Activated naive CD4-positive, alpha-beta T cell treated with anti-CD3 and anti-CD28 coated beads, Interleukin-2, amount 50 U/mL, for 24 hours (primary cell): Measurements from ENCODE around the gene PTDSS2.
"Not testable (repeated sequence)": the region's sequence is repeated elsewhere in the genome, so short reads cannot be mapped to it uniquely, and the experiment has no call there.

Experiments
- H3K27ac Mint-ChIP-seq: one replicate; pipeline ENCODE4 v1.8.0; 2021; ENCODE audit warnings: mild to moderate bottlenecking, mixed read lengths
- H3K27me3 Mint-ChIP-seq: one replicate; pipeline ENCODE4 v1.8.0; 2021; ENCODE audit warnings: mixed read lengths
- H3K36me3 Mint-ChIP-seq: one replicate; pipeline ENCODE4 v1.8.0; 2021; ENCODE audit warnings: mixed read lengths
- H3K4me1 Mint-ChIP-seq: one replicate; pipeline ENCODE4 v1.8.0; 2021; ENCODE audit warnings: mixed read lengths
- H3K4me3 Mint-ChIP-seq: one replicate; pipeline ENCODE4 v1.8.0; 2021; ENCODE audit warnings: mild to moderate bottlenecking, mixed read lengths
- H3K9me3 Mint-ChIP-seq: one replicate; pipeline ENCODE4 v1.8.0; 2021; ENCODE audit warnings: mixed read lengths

PTDSS2 gene

GRCh38 chr11:422249-422656, 27.8 kb upstream of the PTDSS2 start:
- H3K4me1 Mint-ChIP-seq: peaks cover 4% of the 10 kb centered on the region
- no peaks in the 10 kb centered on the region for H3K9me3 Mint-ChIP-seq
- no peak overlapping the region for H3K4me3 Mint-ChIP-seq
- no peak overlapping the region for H3K27ac Mint-ChIP-seq
- H3K27me3 Mint-ChIP-seq: no peaks in the 10 kb centered on the region
- peaks cover 6% of the 10 kb centered on the region for H3K36me3 Mint-ChIP-seq

- Mint-ChIP-seq H3K27me3 (no peaks in the 10 kb centered on the region), H3K27ac (no peak overlapping the region), H3K36me3 (peaks cover 6% of the 10 kb centered on the region), H3K4me1 (no peaks in the 10 kb centered on the region), H3K4me3 (no peak overlapping the region), H3K9me3 (no peaks in the 10 kb centered on the region)
Observed at GRCh38 chr11:424232-424631, 25.8 kb upstream of the PTDSS2 start.

- not testable (repeated sequence) for H3K36me3 Mint-ChIP-seq, H3K27ac Mint-ChIP-seq, H3K9me3 Mint-ChIP-seq
Observed at GRCh38 chr11:424766-425165, 25.3 kb upstream of the PTDSS2 start.

GRCh38 chr11:425301-425700, 24.8 kb upstream of the PTDSS2 start:
- H3K4me1 Mint-ChIP-seq: no peaks in the 10 kb centered on the region
- H3K9me3 Mint-ChIP-seq: no peaks in the 10 kb centered on the region
- no peaks in the 10 kb centered on the region for H3K27me3 Mint-ChIP-seq
- peaks cover 6% of the 10 kb centered on the region for H3K36me3 Mint-ChIP-seq
- H3K4me3 Mint-ChIP-seq: no peak overlapping the region
- H3K27ac Mint-ChIP-seq: no peak overlapping the region

More at GRCh38 chr11:424766-425165, 25.3 kb upstream of the PTDSS2 start:
- not testable (repeated sequence) for H3K4me3 Mint-ChIP-seq, H3K4me1 Mint-ChIP-seq, H3K27me3 Mint-ChIP-seq

GRCh38 chr11:426851-427250, 23.2 kb upstream of the PTDSS2 start:
- Mint-ChIP-seq H3K36me3 (peaks cover 6% of the 10 kb centered on the region), H3K4me1 (no peaks in the 10 kb centered on the region), H3K9me3 (no peaks in the 10 kb centered on the region), H3K27me3 (no peaks in the 10 kb centered on the region), H3K4me3 (no peak overlapping the region), H3K27ac (no peak overlapping the region)

- H3K4me1 Mint-ChIP-seq: no peaks in the 10 kb centered on the region
- H3K4me3 Mint-ChIP-seq: no peak overlapping the region
- no peaks in the 10 kb centered on the region for H3K27me3 Mint-ChIP-seq
- H3K9me3 Mint-ChIP-seq: no peaks in the 10 kb centered on the region
- H3K27ac Mint-ChIP-seq: no peak overlapping the region
- peaks cover 4% of the 10 kb centered on the region for H3K36me3 Mint-ChIP-seq
Observed at GRCh38 chr11:428295-428694, 21.8 kb upstream of the PTDSS2 start.

- no peaks in the 10 kb centered on the region for H3K4me1 Mint-ChIP-seq
- H3K9me3 Mint-ChIP-seq: no peaks in the 10 kb centered on the region
- no peaks in the 10 kb centered on the region for H3K27me3 Mint-ChIP-seq
- H3K4me3 Mint-ChIP-seq: no peak overlapping the region
- H3K36me3 Mint-ChIP-seq: peaks cover 4% of the 10 kb centered on the region
- no peak overlapping the region for H3K27ac Mint-ChIP-seq
Observed at GRCh38 chr11:429391-429790, 20.7 kb upstream of the PTDSS2 start.

- H3K4me1 Mint-ChIP-seq: no peaks in the 10 kb centered on the region
- H3K4me3 Mint-ChIP-seq: no peak overlapping the region
- H3K27me3 Mint-ChIP-seq: no peaks in the 10 kb centered on the region
- no peaks in the 10 kb centered on the region for H3K9me3 Mint-ChIP-seq
- H3K27ac Mint-ChIP-seq: no peak overlapping the region
- peaks cover 4% of the 10 kb centered on the region for H3K36me3 Mint-ChIP-seq
Observed at GRCh38 chr11:429931-430456, 20.1 kb upstream of the PTDSS2 start.

- Mint-ChIP-seq H3K4me1 (peaks cover 3% of the 10 kb centered on the region), H3K4me3 (no peak overlapping the region), H3K27me3 (no peaks in the 10 kb centered on the region), H3K9me3 (no peaks in the 10 kb centered on the region), H3K27ac (no peak overlapping the region), H3K36me3 (no peaks in the 10 kb centered on the region)
Observed at GRCh38 chr11:431921-432320, 18.2 kb upstream of the PTDSS2 start.

GRCh38 chr11:432501-433100, 17.5 kb upstream of the PTDSS2 start:
- Mint-ChIP-seq H3K4me1 (peaks cover 8% of the 10 kb centered on the region), H3K9me3 (no peaks in the 10 kb centered on the region), H3K4me3 (no peak overlapping the region), H3K27ac (no peak overlapping the region), H3K36me3 (no peaks in the 10 kb centered on the region), H3K27me3 (no peaks in the 10 kb centered on the region)

GRCh38 chr11:433111-433510, 17.0 kb upstream of the PTDSS2 start:
- H3K36me3 Mint-ChIP-seq: no peaks in the 10 kb centered on the region
- peaks cover 8% of the 10 kb centered on the region for H3K4me1 Mint-ChIP-seq
- H3K27me3 Mint-ChIP-seq: no peaks in the 10 kb centered on the region
- H3K27ac Mint-ChIP-seq: no peak overlapping the region
- no peaks in the 10 kb centered on the region for H3K9me3 Mint-ChIP-seq
- no peak overlapping the region for H3K4me3 Mint-ChIP-seq

- no peaks in the 10 kb centered on the region for H3K36me3 Mint-ChIP-seq
- H3K27ac Mint-ChIP-seq: no peak overlapping the region
- H3K4me3 Mint-ChIP-seq: no peak overlapping the region
- no peaks in the 10 kb centered on the region for H3K9me3 Mint-ChIP-seq
- peaks cover 10% of the 10 kb centered on the region for H3K4me1 Mint-ChIP-seq
- H3K27me3 Mint-ChIP-seq: no peaks in the 10 kb centered on the region
Observed at GRCh38 chr11:433641-434040, 16.4 kb upstream of the PTDSS2 start.

GRCh38 chr11:434496-434895, 15.6 kb upstream of the PTDSS2 start:
- no peak overlapping the region for H3K4me3 Mint-ChIP-seq
- no peak overlapping the region for H3K27ac Mint-ChIP-seq
- H3K27me3 Mint-ChIP-seq: no peaks in the 10 kb centered on the region
- H3K4me1 Mint-ChIP-seq: peaks cover 16% of the 10 kb centered on the region
- no peaks in the 10 kb centered on the region for H3K36me3 Mint-ChIP-seq
- H3K9me3 Mint-ChIP-seq: no peaks in the 10 kb centered on the region

GRCh38 chr11:434999-435740, 14.9 kb upstream of the PTDSS2 start:
- not testable (repeated sequence) for H3K9me3 Mint-ChIP-seq, H3K27ac Mint-ChIP-seq, H3K36me3 Mint-ChIP-seq, H3K27me3 Mint-ChIP-seq, H3K4me3 Mint-ChIP-seq
- peaks cover 23% of the 10 kb centered on the region for H3K4me1 Mint-ChIP-seq

GRCh38 chr11:437228-437870, 12.7 kb upstream of the PTDSS2 start:
- peak overlapping the region; percentile 63 for H3K27ac Mint-ChIP-seq
- H3K36me3 Mint-ChIP-seq: no peaks in the 10 kb centered on the region
- H3K9me3 Mint-ChIP-seq: no peaks in the 10 kb centered on the region
- H3K4me3 Mint-ChIP-seq: no peak overlapping the region
- no peaks in the 10 kb centered on the region for H3K27me3 Mint-ChIP-seq
- H3K4me1 Mint-ChIP-seq: peaks cover 30% of the 10 kb centered on the region
